Choroid plexus epithelial cell (primary cell): Measurements from ENCODE around the gene CHRM4.

Source experiments
- DNase-seq: peaks from one replicate; pipeline ENCODE4 v3.0.0-alpha.2; 2010; ENCODE audit warnings: low read depth
- H3K4me3 ChIP-seq: 2 replicates; pipeline ENCODE4 v1.5.1; 2011; ENCODE audit warnings: low read depth, mild to moderate bottlenecking, control low read depth, low read length, moderate library complexity
- CTCF ChIP-seq: conservative IDR thresholded peaks from 2 replicates; pipeline ENCODE4 v1.5.1; 2011; ENCODE audit warnings: low read depth, mild to moderate bottlenecking, control low read depth, inconsistent platforms, low read length, moderate library complexity

The CHRM4 gene

GRCh38 chr11:46334211-46334610, 57.4 kb downstream of the CHRM4 start:
- TF ChIP-seq CTCF, result no peak
- no peak overlapping the region for H3K4me3 ChIP-seq
- DNase-seq, result no peak
